Liver (tissue), 9 donors: ENCODE results near the gene DNAI1. TPM values are rescaled to one million over a fixed set of nuclear protein-coding genes. Genes with fewer than 3 reads are reported as not detected.

Experiments
- DNase-seq: peaks from one replicate; pipeline ENCODE4 v3.0.0-alpha.2; 2017; ENCODE audit warnings: low spot score
- H3K27ac ChIP-seq, 2 donors: one replicate each; pipeline ENCODE4 v1.7.0; 2013; ENCODE audit warnings: inconsistent platforms in 2 of 2, low read length in 2 of 2, control low read depth in 1 of 2, low read depth in 1 of 2, mild to moderate bottlenecking in 1 of 2
- H3K27me3 ChIP-seq, 4 donors: one replicate each; pipeline versions ENCODE4 v1.6.1 to v1.7.0; 2013; ENCODE audit warnings: low read length in 3 of 4, inconsistent platforms in 1 of 4, mild to moderate bottlenecking in 1 of 4, moderate library complexity in 1 of 4; ENCODE audit not compliant: control insufficient read depth in 4 of 4, insufficient read depth in 4 of 4
- H3K36me3 ChIP-seq, 4 donors: one replicate each; pipeline versions ENCODE4 v1.6.1 to v1.7.0; 2013; ENCODE audit warnings: low read length in 3 of 4, mild to moderate bottlenecking in 3 of 4, low read depth in 1 of 4, moderate library complexity in 1 of 4; ENCODE audit not compliant: control insufficient read depth in 4 of 4, insufficient read depth in 3 of 4
- H3K4me1 ChIP-seq, 4 donors: one replicate each; pipeline versions ENCODE4 v1.6.1 to v1.7.0; 2013; ENCODE audit warnings: low read length in 3 of 4, mild to moderate bottlenecking in 3 of 4, moderate library complexity in 1 of 4; ENCODE audit not compliant: control insufficient read depth in 4 of 4, insufficient read depth in 4 of 4
- H3K4me3 ChIP-seq, 3 donors: one replicate each; pipeline versions ENCODE4 v1.6.1 to v1.7.0; 2013; ENCODE audit warnings: low read length in 3 of 3, control low read depth in 1 of 3, low read depth in 1 of 3, mild to moderate bottlenecking in 1 of 3
- H3K9ac ChIP-seq, 2 donors: one replicate each; pipeline ENCODE4 v1.7.0; 2013; ENCODE audit warnings: low read length in 2 of 2, mild to moderate bottlenecking in 2 of 2, moderate library complexity in 2 of 2, control low read depth in 1 of 2, low read depth in 1 of 2
- H3K9me3 ChIP-seq, 4 donors: one replicate each; pipeline versions ENCODE4 v1.6.1 to v1.7.0; 2013; ENCODE audit warnings: low read length in 3 of 4; ENCODE audit not compliant: control insufficient read depth in 4 of 4
- FOXA1 ChIP-seq: IDR thresholded peaks from 2 replicates; pipeline ENCODE4 v1.6.1; 2016; ENCODE audit warnings: antibody characterized with exemption
- FOXA2 ChIP-seq: IDR thresholded peaks from 2 replicates; pipeline ENCODE4 v1.6.1; 2016; ENCODE audit warnings: antibody characterized with exemption
- GABPA ChIP-seq, 2 donors: IDR thresholded peaks in 1 of 2; conservative IDR thresholded peaks in 1 of 2; 2 replicates each; pipeline ENCODE4 v1.6.1; 2016; ENCODE audit warnings: antibody characterized with exemption in 2 of 2, mild to moderate bottlenecking in 1 of 2, moderate library complexity in 1 of 2
- HNF4A ChIP-seq, 2 donors: conservative IDR thresholded peaks; 2 replicates each; pipeline ENCODE4 v1.6.1; 2016; ENCODE audit warnings: antibody characterized with exemption in 2 of 2, mild to moderate bottlenecking in 2 of 2
- HNF4G ChIP-seq: IDR thresholded peaks from 2 replicates; pipeline ENCODE4 v1.6.1; 2016; ENCODE audit warnings: antibody characterized with exemption
- JUND ChIP-seq, 2 donors: IDR thresholded peaks; 2 replicates each; pipeline ENCODE4 v1.6.1; 2016; ENCODE audit warnings: antibody characterized with exemption in 2 of 2
- RXRA ChIP-seq, 2 donors: IDR thresholded peaks; 2 replicates each; pipeline ENCODE4 v1.6.1; 2017 to 2018; ENCODE audit warnings: antibody characterized with exemption in 2 of 2, mild to moderate bottlenecking in 1 of 2
- SP1 ChIP-seq: IDR thresholded peaks from 2 replicates; pipeline ENCODE4 v1.6.1; 2018; ENCODE audit warnings: antibody characterized with exemption, mild to moderate bottlenecking
- YY1 ChIP-seq: IDR thresholded peaks from 2 replicates; pipeline ENCODE4 v1.6.1; 2016; ENCODE audit warnings: antibody characterized with exemption, mild to moderate bottlenecking
- whole genome bisulfite sequencing: extraction: QIAGEN DNeasy Blood & Tissue Kit; methylation state at CpG from one replicate; pipeline ENCODE4 v1.1.7; 2013; 5-methylcytosine and 5-hydroxymethylcytosine counted together
- polyA plus RNA-seq, 2 donors: library from polyadenylated mRNA; stranded (reverse) in 1 of 2; unstranded in 1 of 2; fragments of 200-250 nt in 1 of 2; fragments of >200 nt in 1 of 2; fragmentation: Nextera tagmentation in 1 of 2; extraction: Ambion mirVana in 1 of 2; gene quantifications; one replicate each; pipeline versions ENCODE4 v1.2.1 to v1.2.3, GENCODE V29; 2013 to 2015
- total RNA-seq, 2 donors: library from RNA; depleted of rRNA; stranded (reverse); fragments of >200 nt; gene quantifications; one replicate each; pipeline ENCODE4 v1.2.3, GENCODE V29; 2014
- TF ChIP-seq, protein P1 (sequence below): IDR thresholded peaks from 2 replicates; pipeline ENCODE4 v1.6.1; 2016; ENCODE audit warnings: antibody characterized with exemption
- TF ChIP-seq, protein P2 (sequence below): IDR thresholded peaks from 2 replicates; pipeline ENCODE4 v1.6.1; 2016; ENCODE audit warnings: antibody characterized with exemption
- TF ChIP-seq, protein P3 (sequence below): fragments of 150-350 bp; IDR thresholded peaks from 2 replicates; pipeline ENCODE4 v1.5.1; 2017; ENCODE audit warnings: improper control_type of control experiment, low read depth, low read length; ENCODE audit not compliant: missing input control
- donor health status: healthy.
- donor health status: healthy.
- donor health status: healthy.
- donor health status: healthy.
- donor health status: healthy.

DNAI1 gene
- total and polyA plus RNA-seq, 4 donors, result not detected

DNA sequence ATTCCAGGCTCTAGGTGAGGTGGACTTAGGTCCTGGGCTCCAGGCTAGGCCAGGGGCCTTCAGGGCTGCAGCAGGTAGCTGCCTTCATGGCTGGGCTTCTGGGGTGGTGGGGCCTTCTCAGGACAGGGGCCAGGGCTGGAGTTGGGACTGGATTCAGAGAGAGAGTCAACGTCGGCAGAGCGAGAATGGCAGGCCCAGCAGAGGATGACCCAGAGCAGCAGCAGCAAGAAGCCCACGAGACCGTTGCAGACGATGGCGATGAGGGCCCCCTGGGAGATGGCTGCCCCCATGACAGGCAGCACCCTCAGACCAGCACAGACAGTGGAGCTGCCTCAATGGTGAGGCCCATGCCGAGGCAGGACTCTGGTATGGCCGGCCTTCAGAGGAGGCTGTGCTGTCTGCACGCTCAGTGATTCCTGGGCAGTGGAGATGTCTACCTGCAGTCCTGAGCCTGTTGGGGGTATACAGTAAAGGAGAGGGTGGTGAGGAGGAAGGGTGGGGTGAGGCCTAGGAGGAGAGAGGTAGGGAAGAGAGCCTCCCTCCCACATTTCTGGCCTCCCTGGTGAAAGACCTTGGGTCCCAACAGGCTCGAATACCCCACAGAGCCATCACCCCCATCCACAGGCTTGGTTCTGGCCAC lies 62.9 kb downstream of the DNAI1 start:
- DNase-seq, result no peak
- 96% methylated on average over 11 of the region's 11 CpGs for WGBS
- no peak overlapping the region for H3K9ac ChIP-seq
- no peaks in the 10 kb centered on the region for H3K9me3 ChIP-seq
- TF ChIP-seq RXRA (IDR thresholded peaks at IDR 0.05) (no peak), HNF4G (no peak), FOXA1 (no peak), FOXA2 (no peak)
- no peak overlapping the region for H3K27ac ChIP-seq
- H3K4me1 ChIP-seq, result peaks cover 8 to 34% (median 24%) of the 10 kb centered on the region in 4 donors
- no peak overlapping the region for H3K4me3 ChIP-seq
- H3K36me3 ChIP-seq, result no peaks in the 10 kb centered on the region
- H3K27me3 ChIP-seq, result no peaks in the 10 kb centered on the region

DNA sequence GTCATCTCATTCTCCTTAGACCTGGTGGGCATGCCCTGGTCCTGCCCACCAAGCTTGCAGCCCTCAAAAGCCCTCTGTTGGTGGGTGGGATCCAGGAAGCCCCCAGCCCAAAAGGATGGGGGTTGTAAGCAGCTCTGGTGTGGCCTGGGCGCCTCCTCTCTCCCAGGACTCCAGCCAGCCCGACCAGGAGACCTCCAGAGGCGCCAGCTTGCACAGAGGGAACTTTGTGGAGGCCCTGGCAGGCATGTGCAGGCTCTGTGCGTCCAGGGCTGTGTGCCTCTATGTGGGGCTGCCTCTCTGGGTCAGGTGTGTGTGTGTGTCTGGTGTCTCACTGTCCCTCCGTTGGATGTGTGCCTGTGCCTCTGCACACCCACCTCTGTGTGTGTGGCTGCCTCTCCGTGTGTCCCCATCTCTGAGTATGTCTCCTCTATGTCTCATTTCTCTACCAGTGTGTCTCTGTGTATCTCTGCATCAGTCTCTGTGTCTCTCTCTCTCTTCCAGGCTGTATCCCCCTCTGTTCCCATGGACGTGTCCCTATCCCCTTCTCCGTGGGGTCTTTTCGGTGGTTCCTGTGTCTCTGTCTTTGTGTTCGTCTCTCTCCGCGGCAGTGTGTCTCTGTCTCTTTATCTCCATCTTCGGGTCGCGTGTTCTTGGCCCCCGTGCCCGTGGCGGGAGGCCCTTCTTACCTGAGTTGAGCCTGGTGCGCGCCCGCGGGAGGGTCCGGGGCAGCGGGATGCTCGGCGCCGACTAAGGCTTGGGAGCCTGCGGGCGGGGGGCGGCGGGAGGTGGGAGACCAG lies 63.7 kb downstream of the DNAI1 start:
- peaks cover 8 to 34% (median 24%) of the 10 kb centered on the region in 4 donors for H3K4me1 ChIP-seq
- H3K9ac ChIP-seq, result peak overlapping the region; percentile 19 to 49
- H3K4me3 ChIP-seq, result peak overlapping the region in 2 of 3 donors; percentile 39 to 61
- no peak overlapping the region for H3K27ac ChIP-seq
- TF ChIP-seq, protein P1, sequence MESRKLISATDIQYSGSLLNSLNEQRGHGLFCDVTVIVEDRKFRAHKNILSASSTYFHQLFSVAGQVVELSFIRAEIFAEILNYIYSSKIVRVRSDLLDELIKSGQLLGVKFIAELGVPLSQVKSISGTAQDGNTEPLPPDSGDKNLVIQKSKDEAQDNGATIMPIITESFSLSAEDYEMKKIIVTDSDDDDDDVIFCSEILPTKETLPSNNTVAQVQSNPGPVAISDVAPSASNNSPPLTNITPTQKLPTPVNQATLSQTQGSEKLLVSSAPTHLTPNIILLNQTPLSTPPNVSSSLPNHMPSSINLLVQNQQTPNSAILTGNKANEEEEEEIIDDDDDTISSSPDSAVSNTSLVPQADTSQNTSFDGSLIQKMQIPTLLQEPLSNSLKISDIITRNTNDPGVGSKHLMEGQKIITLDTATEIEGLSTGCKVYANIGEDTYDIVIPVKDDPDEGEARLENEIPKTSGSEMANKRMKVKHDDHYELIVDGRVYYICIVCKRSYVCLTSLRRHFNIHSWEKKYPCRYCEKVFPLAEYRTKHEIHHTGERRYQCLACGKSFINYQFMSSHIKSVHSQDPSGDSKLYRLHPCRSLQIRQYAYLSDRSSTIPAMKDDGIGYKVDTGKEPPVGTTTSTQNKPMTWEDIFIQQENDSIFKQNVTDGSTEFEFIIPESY, result no peak
- TF ChIP-seq FOXA2, result no peak
- H3K36me3 ChIP-seq, result no peaks in the 10 kb centered on the region
- no peaks in the 10 kb centered on the region for H3K27me3 ChIP-seq
- H3K9me3 ChIP-seq, result no peaks in the 10 kb centered on the region
- 21% methylated on average over 31 of the region's 31 CpGs for WGBS
- no peak for DNase-seq

DNA sequence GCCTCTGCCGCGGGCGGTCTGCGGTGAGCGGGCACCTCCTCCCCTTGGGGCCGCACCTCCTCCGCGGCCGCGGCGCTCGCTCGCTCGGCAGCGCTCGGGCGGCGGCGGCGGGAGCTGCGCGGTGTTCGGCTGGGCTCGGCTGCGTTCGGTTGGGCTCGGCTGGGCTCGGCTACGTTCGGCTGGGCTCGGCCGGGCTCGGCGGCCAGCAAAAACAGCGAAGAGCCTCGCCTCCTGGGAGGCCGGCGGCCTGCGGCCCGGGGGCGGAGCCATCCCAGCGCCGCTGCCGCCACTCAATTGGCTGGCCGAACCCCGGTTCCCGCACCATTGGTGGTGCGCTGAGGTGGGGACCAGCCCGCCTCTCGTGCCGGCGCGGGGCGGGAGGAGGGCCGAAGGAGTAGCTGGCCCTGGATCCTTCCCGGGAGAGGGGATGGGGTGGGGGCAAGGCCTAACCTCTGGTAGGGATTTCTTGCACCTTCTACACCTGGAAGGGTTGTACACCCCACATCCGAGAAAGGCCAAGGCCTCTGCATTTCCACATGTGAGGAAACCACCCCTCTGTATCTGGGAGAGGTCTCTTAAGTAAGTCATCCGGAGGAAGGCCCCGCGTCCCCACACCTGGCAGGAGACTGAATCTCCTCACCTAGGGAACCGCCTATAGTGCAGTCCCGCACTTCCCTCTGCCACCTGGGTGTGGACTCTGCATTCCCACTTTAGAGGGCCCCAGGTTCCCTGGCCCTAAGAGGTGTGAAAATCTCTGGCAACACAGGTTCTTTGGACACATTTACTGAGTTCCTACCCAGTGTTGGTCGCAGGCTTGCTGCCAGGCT lies 64.6 kb downstream of the DNAI1 start, which contains the start of gene ENHO:
TSS of gene ENHO (minus strand) at position 20 of the 827 bp plus-strand sequence. CDS start 1,295 bp downstream, outside the sequence.
- no peaks in the 10 kb centered on the region for H3K27me3 ChIP-seq
- 7% methylated on average over 63 of the region's 63 CpGs for WGBS
- peaks cover 8 to 34% (median 24%) of the 10 kb centered on the region in 4 donors for H3K4me1 ChIP-seq
- no peaks in the 10 kb centered on the region for H3K36me3 ChIP-seq
- TF ChIP-seq GABPA (IDR thresholded peaks at IDR 0.05 in 1 of 2, conservative IDR thresholded peaks at IDR 0.05 in 1 of 2), result no peak
- TF ChIP-seq, protein P2, sequence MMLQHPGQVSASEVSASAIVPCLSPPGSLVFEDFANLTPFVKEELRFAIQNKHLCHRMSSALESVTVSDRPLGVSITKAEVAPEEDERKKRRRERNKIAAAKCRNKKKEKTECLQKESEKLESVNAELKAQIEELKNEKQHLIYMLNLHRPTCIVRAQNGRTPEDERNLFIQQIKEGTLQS, result no peak
- no peak for TF ChIP-seq FOXA1
- no peak for TF ChIP-seq YY1
- TF ChIP-seq HNF4G, result peak; percentile 13
- TF ChIP-seq, protein P3, sequence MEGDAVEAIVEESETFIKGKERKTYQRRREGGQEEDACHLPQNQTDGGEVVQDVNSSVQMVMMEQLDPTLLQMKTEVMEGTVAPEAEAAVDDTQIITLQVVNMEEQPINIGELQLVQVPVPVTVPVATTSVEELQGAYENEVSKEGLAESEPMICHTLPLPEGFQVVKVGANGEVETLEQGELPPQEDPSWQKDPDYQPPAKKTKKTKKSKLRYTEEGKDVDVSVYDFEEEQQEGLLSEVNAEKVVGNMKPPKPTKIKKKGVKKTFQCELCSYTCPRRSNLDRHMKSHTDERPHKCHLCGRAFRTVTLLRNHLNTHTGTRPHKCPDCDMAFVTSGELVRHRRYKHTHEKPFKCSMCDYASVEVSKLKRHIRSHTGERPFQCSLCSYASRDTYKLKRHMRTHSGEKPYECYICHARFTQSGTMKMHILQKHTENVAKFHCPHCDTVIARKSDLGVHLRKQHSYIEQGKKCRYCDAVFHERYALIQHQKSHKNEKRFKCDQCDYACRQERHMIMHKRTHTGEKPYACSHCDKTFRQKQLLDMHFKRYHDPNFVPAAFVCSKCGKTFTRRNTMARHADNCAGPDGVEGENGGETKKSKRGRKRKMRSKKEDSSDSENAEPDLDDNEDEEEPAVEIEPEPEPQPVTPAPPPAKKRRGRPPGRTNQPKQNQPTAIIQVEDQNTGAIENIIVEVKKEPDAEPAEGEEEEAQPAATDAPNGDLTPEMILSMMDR, result no peak
- TF ChIP-seq SP1, result peak; percentile 21
- no peak for TF ChIP-seq RXRA (IDR thresholded peaks at IDR 0.05)
- no peak for TF ChIP-seq HNF4A (conservative IDR thresholded peaks at IDR 0.05)
- TF ChIP-seq JUND (IDR thresholded peaks at IDR 0.05), result no peak
- TF ChIP-seq, protein P1, result no peak
- no peaks in the 10 kb centered on the region for H3K9me3 ChIP-seq
- H3K27ac ChIP-seq, result no peak within 1 kb of the TSS
- peak; percentile 96 for DNase-seq
- H3K4me3 ChIP-seq, result peak within 1 kb of the TSS in 2 of 3 donors; percentile 39 to 61
- H3K9ac ChIP-seq, result peak within 1 kb of the TSS; percentile 19 to 49
